Activated CD4-positive, alpha-beta memory T cell treated with anti-CD3 and anti-CD28 coated beads, Interleukin-2, amount 10 ng/mL, durations not matched to agents 7 days and 5 days (primary cell): ENCODE measurements around the gene ROCK2. TPM values are rescaled to one million over a fixed set of nuclear protein-coding genes. Genes with fewer than 3 reads are reported as not detected.

Experiments used
- CTCF ChIA-PET: fragments of 350-600 bp; sonication (Branson Sonifier 250); formaldehyde crosslinking; loops from one replicate; lab custom pipeline; 2021; ENCODE audit warnings: antibody characterized with exemption, inconsistent platforms; lab: Charles Lee
- POLR2A ChIA-PET: fragments of 350-600 bp; sonication (Branson Sonifier 250); formaldehyde crosslinking; loops from one replicate; lab custom pipeline; 2021; ENCODE audit warnings: antibody characterized with exemption; lab: Charles Lee
- DNase-seq: peaks from one replicate; pipeline ENCODE4 v3.0.0-alpha.2; 2020
- H3K27ac Mint-ChIP-seq: one replicate; pipeline ENCODE4 v1.8.0; 2021; ENCODE audit warnings: mild to moderate bottlenecking, mixed read lengths
- H3K27me3 Mint-ChIP-seq: one replicate; pipeline ENCODE4 v1.8.0; 2021; ENCODE audit warnings: mixed read lengths
- H3K36me3 Mint-ChIP-seq: one replicate; pipeline ENCODE4 v1.8.0; 2021; ENCODE audit warnings: low read depth, mixed read lengths
- H3K4me1 Mint-ChIP-seq: one replicate; pipeline ENCODE4 v1.8.0; 2021; ENCODE audit warnings: mixed read lengths
- H3K4me3 Mint-ChIP-seq: one replicate; pipeline ENCODE4 v1.8.0; 2021; ENCODE audit warnings: mild to moderate bottlenecking, mixed read lengths
- H3K9me3 Mint-ChIP-seq: one replicate; pipeline ENCODE4 v1.8.0; 2021; ENCODE audit warnings: mixed read lengths
- total RNA-seq, 2 experiments: library from RNA; stranded (reverse); gene quantifications; one replicate each; pipeline ENCODE4 v1.2.3, GENCODE V29; 2021

Gene ROCK2
- total RNA-seq, 2 experiments from 2014 or later, result 21.3 to 22.6 TPM

DNA sequence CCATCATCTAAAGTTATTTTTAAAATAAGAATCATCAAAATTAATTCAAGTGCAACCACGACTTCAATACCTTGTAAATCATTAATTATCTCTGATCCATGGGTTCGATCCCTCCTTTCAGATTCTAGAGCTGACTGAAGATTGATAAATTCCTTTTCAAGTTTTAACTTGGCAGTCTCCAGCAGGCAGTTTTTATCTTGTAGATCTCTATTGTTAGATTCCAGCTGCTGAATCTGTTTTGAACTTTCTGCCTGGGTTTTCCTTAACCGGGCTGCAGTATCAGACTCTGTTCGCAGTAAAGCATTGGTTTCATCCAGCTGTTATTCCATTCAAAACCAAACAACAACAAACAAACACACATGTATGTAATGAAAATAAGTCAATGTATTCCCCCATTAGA, 129.7 kb downstream of the ROCK2 start:
- Mint-ChIP-seq H3K27ac (no peak overlapping the region), H3K4me3 (no peak overlapping the region), H3K4me1 (no peaks in the 10 kb centered on the region), H3K36me3 (peaks cover 33% of the 10 kb centered on the region), H3K27me3 (no peaks in the 10 kb centered on the region), H3K9me3 (no peaks in the 10 kb centered on the region)
- ChIA-PET POLR2A (no interaction called here), CTCF (no interaction called here)
- no peak for DNase-seq

DNA sequence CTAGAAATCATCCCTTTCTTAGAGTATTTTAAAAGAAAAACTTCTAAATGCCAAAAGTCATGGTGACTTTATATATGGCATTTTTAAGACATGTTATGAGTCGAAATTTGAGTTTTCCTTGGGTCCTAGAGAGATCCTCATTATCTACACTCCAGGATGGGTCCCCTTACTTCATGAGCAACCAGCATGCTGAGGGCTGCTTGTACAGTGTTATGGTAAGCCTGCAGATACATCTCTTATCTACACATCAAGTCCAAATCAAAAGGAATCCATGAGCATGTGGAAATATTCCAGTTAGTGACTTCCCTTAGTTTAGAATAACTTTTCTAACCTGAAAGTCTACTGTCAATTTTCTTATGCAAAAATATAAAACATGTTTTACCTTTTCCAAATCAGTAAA, 130.5 kb downstream of the ROCK2 start:
- no peak for DNase-seq
- POLR2A ChIA-PET, result no interaction called here
- Mint-ChIP-seq H3K4me3 (no peak overlapping the region), H3K36me3 (peaks cover 28% of the 10 kb centered on the region), H3K4me1 (no peaks in the 10 kb centered on the region), H3K27me3 (no peaks in the 10 kb centered on the region), H3K27ac (no peak overlapping the region), H3K9me3 (no peaks in the 10 kb centered on the region)
- CTCF ChIA-PET, result no interaction called here

DNA sequence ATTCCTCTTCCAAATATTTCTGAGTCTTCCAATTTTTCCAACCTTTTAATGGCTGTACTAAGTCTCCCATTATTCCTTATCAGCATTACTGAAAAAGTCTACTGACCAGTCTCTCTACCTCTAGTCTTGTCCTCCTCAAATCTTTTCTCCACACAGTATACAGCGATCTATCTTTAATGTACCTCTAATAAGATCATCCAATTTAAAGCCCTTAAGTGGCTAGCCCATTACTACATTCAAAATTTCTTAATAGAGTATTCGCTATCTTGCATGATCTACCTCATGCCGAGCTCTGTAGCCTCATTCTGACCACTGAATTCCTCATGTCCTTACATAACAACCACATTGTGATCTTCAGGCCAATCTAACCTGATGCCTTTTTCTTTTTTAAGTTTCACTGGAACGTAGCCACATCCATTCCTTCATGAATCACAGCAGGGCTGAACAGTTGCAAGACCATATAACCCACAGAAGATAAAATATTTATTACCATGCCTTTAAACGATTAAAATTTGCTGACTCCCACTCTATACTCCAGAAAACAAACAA, 131.3 kb downstream of the ROCK2 start:
- Mint-ChIP-seq H3K27me3 (no peaks in the 10 kb centered on the region), H3K36me3 (peaks cover 25% of the 10 kb centered on the region), H3K27ac (no peak overlapping the region), H3K9me3 (no peaks in the 10 kb centered on the region), H3K4me3 (no peak overlapping the region), H3K4me1 (no peaks in the 10 kb centered on the region)
- ChIA-PET POLR2A (no interaction called here), CTCF (no interaction called here)
- no peak for DNase-seq

DNA sequence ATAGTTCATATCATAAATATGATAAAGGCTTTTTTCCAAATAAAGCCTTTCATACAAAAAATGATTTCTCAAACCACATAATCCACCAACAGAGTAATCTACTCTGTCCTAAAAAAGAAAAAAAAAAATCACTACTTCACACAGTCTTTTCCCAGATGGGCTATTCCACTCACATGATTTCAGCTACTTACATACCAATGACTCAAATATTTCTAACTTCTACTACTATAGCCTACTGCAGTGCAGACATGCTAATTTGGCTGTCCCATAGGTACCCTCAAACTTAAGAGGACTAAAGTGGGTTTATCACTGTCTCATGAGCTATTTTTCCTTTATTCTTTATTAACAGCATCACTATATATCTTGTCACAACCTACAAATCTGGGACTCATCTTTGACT, 131.8 kb downstream of the ROCK2 start:
- DNase-seq, result no peak
- no peaks in the 10 kb centered on the region for H3K4me1 Mint-ChIP-seq
- no peaks in the 10 kb centered on the region for H3K27me3 Mint-ChIP-seq
- H3K27ac Mint-ChIP-seq, result no peak overlapping the region
- peaks cover 25% of the 10 kb centered on the region for H3K36me3 Mint-ChIP-seq
- POLR2A ChIA-PET, result no interaction called here
- CTCF ChIA-PET, result no interaction called here
- no peak overlapping the region for H3K4me3 Mint-ChIP-seq
- no peaks in the 10 kb centered on the region for H3K9me3 Mint-ChIP-seq

DNA sequence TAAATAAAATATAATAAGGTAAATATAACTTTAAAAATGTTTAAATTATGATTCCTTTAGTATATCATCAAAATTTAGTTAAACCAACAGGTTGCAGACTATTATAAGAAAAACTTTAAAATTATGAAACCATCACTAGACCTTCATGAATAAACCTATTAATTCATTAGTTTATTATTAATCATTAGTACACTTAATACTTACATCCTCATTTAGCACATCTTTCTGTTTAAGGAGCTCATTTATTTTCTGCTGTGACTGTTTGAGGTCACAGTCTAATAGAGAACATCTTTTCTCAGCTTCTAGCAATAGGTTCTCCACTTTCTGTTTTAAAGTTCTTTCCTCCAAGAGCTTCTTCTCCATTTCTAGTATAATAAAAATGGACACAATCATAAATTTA, 136.4 kb downstream of the ROCK2 start:
- H3K36me3 Mint-ChIP-seq, result peaks cover 27% of the 10 kb centered on the region
- POLR2A ChIA-PET, result no interaction called here

DNA sequence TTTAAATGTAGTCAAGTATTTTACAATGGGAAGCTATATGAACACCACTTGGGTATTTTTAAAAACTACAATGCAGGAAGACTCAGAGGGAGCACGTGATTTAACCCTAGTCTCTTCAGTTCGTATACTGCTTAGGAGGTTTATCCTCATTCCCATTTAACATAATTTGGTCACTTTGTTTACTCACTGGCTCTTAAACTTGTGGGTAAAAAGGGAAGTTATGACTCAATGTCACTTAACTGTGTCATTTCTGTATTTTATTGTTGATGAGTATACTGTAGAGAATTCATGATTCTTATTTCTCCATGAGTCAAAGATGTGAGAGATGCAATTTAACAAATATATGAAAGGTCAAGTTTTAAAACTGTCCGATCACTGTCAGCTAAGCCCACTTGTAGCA, 141.0 kb downstream of the ROCK2 start:
- ChIA-PET CTCF (interaction anchor here (1.5 kb wide), 1 partner anchor 70 kb away, joined by 4 read pairs; a partner anchor contains a TSS), POLR2A (interaction anchor here (1.2 to 1.9 kb wide), 2 partner anchors 48 to 140 kb away, joined by 3 to 4 read pairs; partner anchors contain the start of gene SLC66A3)
- peak overlapping the region; percentile 62 for H3K27ac Mint-ChIP-seq
- peaks cover 37% of the 10 kb centered on the region for H3K36me3 Mint-ChIP-seq
- H3K4me3 Mint-ChIP-seq, result no peak overlapping the region
- no peaks in the 10 kb centered on the region for H3K9me3 Mint-ChIP-seq
- H3K27me3 Mint-ChIP-seq, result no peaks in the 10 kb centered on the region
- H3K4me1 Mint-ChIP-seq, result peaks cover 20% of the 10 kb centered on the region
- no peak for DNase-seq

More for the DNA sequence above, 136.4 kb downstream of the ROCK2 start:
- H3K4me1 Mint-ChIP-seq, result peaks cover 17% of the 10 kb centered on the region
- no peaks in the 10 kb centered on the region for H3K9me3 Mint-ChIP-seq
- no peak overlapping the region for H3K27ac Mint-ChIP-seq
- H3K27me3 Mint-ChIP-seq, result no peaks in the 10 kb centered on the region
- no peak overlapping the region for H3K4me3 Mint-ChIP-seq
- CTCF ChIA-PET, result no interaction called here
- DNase-seq, result no peak

DNA sequence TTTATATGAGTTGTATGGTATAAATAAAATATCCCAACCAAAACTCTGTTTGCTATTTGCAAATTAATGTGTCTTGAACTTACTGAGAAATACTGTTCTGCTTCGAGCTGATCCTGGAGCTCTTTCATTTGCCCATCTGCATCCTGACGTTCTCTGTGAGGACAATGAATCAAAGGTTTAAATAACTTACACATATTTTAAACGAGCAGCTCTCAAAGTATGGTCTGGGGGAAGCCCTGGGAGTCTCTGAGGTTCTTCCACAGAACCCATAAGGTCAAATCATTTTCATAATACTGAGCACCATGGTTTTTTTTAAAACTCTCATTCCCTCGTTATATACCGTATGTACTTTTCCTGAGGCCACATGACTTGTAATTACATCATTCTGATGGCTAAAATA, 142.5 kb downstream of the ROCK2 start:
- Mint-ChIP-seq H3K9me3 (no peaks in the 10 kb centered on the region), H3K4me1 (peaks cover 20% of the 10 kb centered on the region), H3K36me3 (peaks cover 34% of the 10 kb centered on the region), H3K4me3 (no peak overlapping the region), H3K27me3 (no peaks in the 10 kb centered on the region), H3K27ac (no peak overlapping the region)
- CTCF ChIA-PET, result no interaction called here
- POLR2A ChIA-PET, result no interaction called here
- DNase-seq, result no peak

DNA sequence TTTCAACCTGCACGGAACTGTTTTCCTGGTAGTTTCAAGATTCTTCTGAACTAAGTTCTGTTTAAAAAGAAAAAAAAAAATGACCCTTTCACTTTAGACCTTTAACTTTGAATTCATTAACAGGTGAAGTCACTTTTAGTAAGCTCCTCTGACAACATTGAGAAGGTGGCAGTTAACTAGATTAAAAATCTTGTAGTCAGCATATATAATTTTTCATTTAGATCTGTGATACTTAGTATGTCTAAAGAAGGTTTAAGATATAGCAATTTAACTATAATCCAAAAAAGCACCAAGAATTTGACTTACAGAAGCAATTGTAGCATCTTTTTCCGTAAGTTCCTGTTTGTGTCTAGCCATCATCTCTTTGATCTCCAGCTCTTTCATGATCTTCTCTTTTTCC, 143.8 kb downstream of the ROCK2 start:
- Mint-ChIP-seq H3K27ac (no peak overlapping the region), H3K4me3 (no peak overlapping the region), H3K9me3 (no peaks in the 10 kb centered on the region), H3K4me1 (peaks cover 20% of the 10 kb centered on the region), H3K27me3 (no peaks in the 10 kb centered on the region), H3K36me3 (peaks cover 42% of the 10 kb centered on the region)
- ChIA-PET POLR2A (no interaction called here), CTCF (no interaction called here)
- DNase-seq, result no peak

DNA sequence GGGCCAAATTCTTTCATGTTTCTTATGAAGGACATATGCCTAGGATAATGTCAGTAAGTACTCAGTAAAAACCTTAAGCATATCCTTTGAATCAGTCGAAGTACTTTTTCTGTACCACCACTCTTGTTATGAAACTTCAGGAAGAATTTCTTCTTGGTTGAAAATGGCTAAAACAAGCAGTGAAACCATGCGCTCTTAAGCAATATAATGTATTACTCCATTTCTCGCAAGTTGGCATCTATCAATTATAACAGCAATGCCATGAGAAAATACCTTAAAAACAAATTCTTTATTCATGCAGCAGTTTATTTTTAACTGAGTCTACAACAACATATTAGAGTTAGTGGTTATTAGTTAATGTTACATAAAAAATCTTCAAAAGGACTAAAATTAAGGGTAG, 148.2 kb downstream of the ROCK2 start:
- Mint-ChIP-seq H3K9me3 (no peaks in the 10 kb centered on the region), H3K4me3 (no peak overlapping the region), H3K36me3 (peaks cover 23% of the 10 kb centered on the region), H3K27ac (no peak overlapping the region), H3K27me3 (no peaks in the 10 kb centered on the region), H3K4me1 (no peaks in the 10 kb centered on the region)
- no peak for DNase-seq
- CTCF ChIA-PET, result no interaction called here
- POLR2A ChIA-PET, result no interaction called here

DNA sequence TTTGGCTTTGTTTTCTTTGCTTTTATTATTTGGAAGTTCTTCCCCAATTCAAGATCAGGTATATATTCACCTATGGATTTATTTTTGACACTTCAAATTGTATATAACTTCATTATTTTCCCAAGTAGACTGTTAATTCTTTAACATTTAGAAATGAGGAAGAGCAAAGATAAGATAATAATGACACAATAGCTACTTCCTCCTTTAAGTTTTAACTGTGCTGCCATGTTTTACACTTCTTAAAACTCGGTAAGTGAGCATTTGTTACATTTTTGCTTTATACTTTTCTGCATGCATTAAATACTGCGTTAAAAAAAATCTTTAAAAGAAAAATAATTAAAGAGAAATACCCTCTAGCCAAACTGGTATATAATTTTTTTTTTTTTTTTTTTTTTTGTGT, 156.7 kb downstream of the ROCK2 start:
- Mint-ChIP-seq H3K27me3 (no peaks in the 10 kb centered on the region), H3K9me3 (no peaks in the 10 kb centered on the region), H3K4me3 (no peak overlapping the region), H3K36me3 (peaks cover 12% of the 10 kb centered on the region), H3K4me1 (no peaks in the 10 kb centered on the region), H3K27ac (no peak overlapping the region)
- POLR2A ChIA-PET, result no interaction called here
- CTCF ChIA-PET, result interaction anchor here (0.7 kb wide), 1 partner anchor 153 kb away, joined by 3 read pairs; no protein-coding TSS in a partner anchor
- DNase-seq, result no peak

DNA sequence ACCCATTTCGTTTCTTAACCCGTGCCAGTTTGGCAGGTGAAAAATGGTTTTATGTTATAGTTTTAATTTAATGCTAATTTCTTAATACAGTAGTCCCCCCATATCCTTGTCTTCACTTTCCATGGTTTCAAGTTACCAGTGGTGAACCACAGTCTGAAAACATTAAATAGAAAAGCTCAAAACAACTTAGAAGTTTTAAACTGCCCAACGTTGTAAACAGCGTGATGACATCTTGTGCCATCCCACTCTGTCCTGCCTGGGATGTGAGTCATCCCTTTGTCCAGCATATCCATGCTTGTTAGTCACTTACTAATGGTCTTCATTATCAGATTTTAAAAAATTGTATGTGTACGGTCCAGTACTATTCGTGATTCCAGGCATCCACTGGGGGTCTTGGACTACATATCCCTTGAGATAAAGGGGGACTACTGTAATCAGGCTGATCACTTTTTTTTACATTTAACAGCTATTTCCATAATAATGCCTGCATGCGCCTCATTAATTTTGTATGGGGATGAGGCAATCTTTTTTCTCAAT, 157.3 kb downstream of the ROCK2 start:
- POLR2A ChIA-PET, result no interaction called here
- no peak for DNase-seq

DNA sequence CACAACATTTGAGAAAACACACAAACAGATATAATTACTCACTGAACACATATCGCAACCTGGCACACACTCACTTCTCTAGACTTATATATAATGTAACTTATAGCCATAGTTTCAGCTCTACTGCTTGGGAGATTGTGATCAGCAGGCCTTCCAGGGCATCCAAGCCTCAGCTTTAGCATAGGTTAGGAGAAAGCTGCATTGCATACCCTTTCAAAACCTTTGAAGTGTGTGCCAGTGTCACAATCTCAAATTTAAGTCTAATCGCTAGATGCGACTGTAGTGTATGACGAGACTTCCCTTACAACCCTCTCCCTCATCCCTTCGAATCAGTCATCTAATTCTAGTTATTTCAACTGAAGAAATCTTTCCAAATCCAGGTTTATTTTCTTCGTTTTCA, 158.3 kb downstream of the ROCK2 start:
- Mint-ChIP-seq H3K36me3 (peaks cover 18% of the 10 kb centered on the region), H3K4me3 (no peak overlapping the region), H3K4me1 (no peaks in the 10 kb centered on the region), H3K27ac (no peak overlapping the region), H3K9me3 (no peaks in the 10 kb centered on the region), H3K27me3 (no peaks in the 10 kb centered on the region)
- ChIA-PET POLR2A (no interaction called here), CTCF (no interaction called here)
- DNase-seq, result no peak

More for the DNA sequence above, 157.3 kb downstream of the ROCK2 start:
- peaks cover 16% of the 10 kb centered on the region for H3K36me3 Mint-ChIP-seq
- no peak overlapping the region for H3K4me3 Mint-ChIP-seq
- H3K4me1 Mint-ChIP-seq, result no peaks in the 10 kb centered on the region
- H3K27ac Mint-ChIP-seq, result no peak overlapping the region
- no peaks in the 10 kb centered on the region for H3K9me3 Mint-ChIP-seq
- H3K27me3 Mint-ChIP-seq, result no peaks in the 10 kb centered on the region
- CTCF ChIA-PET, result interaction anchor here (0.7 kb wide), 1 partner anchor 154 kb away, joined by 3 read pairs; no protein-coding TSS in a partner anchor

DNA sequence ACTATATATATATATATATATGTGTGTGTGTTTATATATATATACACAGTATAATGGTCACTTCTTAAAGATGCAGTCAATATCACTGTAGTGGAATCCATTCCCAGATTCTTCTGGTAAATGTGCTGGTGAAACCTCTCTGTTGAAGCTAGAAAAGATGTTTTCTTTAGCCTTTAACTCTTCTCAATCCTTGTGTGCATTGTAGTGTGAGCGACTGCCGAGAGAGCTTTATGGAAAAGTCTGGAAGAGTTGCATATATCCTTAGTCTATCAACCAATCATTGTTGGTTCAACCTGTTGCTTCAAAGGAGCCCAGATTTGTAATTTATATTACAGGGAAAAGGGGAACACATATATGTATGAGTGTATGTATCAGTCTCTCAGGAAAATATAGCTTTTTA, 161.5 kb downstream of the ROCK2 start:
- CTCF ChIA-PET, result interaction anchor here (1.0 to 1.3 kb wide), 3 partner anchors 50 to 351 kb away, joined by 3 to 4 read pairs (median 3); a partner anchor contains a TSS
- Mint-ChIP-seq H3K27me3 (no peaks in the 10 kb centered on the region), H3K9me3 (no peaks in the 10 kb centered on the region), H3K4me3 (no peak overlapping the region), H3K36me3 (peaks cover 19% of the 10 kb centered on the region), H3K27ac (no peak overlapping the region), H3K4me1 (no peaks in the 10 kb centered on the region)
- POLR2A ChIA-PET, result interaction anchor here (0.9 kb wide), 1 partner anchor 28 kb away, joined by 4 read pairs; the partner anchor contains the start of gene SLC66A3
- DNase-seq, result no peak

DNA sequence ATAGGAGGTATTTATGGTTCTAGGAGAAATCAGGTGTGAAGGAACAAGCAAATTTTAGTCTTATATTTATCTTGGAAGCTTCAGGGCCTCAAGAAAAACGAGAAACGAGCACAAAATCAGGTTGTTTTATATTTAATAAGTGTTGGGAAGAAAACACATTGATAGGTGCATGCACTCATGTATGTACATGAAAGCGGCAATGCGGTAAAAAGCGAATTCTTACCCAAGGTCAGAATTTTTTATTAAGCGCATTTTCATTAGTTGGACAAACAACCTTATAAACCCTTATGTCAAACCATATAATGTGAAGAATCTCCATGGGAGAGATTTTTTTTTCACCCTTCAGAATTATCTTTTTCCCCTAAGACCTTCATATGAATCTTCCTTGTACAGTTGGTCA, 163.8 kb downstream of the ROCK2 start:
- Mint-ChIP-seq H3K4me3 (no peak overlapping the region), H3K36me3 (peaks cover 21% of the 10 kb centered on the region), H3K9me3 (no peaks in the 10 kb centered on the region), H3K4me1 (peaks cover 4% of the 10 kb centered on the region), H3K27ac (no peak overlapping the region), H3K27me3 (no peaks in the 10 kb centered on the region)
- DNase-seq, result no peak
- ChIA-PET CTCF (no interaction called here), POLR2A (no interaction called here)
